ENCODE measurements around the gene GRIK3. TPM values are rescaled to one million over a fixed set of nuclear protein-coding genes. Genes with fewer than 3 reads are reported as not detected.

The GRIK3 gene
- total RNA-seq, 1 donor = under 0.01 TPM

GRCh38 chr1:37010011-37010410 is 24.3 kb downstream of the GRIK3 start:
- Histone ChIP-seq H3K4me3 (ENCODE audit: low read length) (no peak overlapping the region), H3K27me3 (ENCODE audit: insufficient read depth, low read length) (no peaks in the 10 kb centered on the region), H3K4me1 (ENCODE audit: insufficient read depth, low read length) (no peaks in the 10 kb centered on the region), H3K9me3 (ENCODE audit: low read depth, low read length) (no peaks in the 10 kb centered on the region)

GRCh38 chr1:37009521-37009920 is 24.8 kb downstream of the GRIK3 start:
- Histone ChIP-seq H3K4me1 (ENCODE audit: insufficient read depth, low read length) (no peaks in the 10 kb centered on the region), H3K4me3 (ENCODE audit: low read length) (no peak overlapping the region), H3K27me3 (ENCODE audit: insufficient read depth, low read length) (no peaks in the 10 kb centered on the region), H3K9me3 (ENCODE audit: low read depth, low read length) (no peaks in the 10 kb centered on the region)

- no peaks in the 10 kb centered on the region for H3K27me3 ChIP-seq (ENCODE audit: insufficient read depth, low read length)
- no peaks in the 10 kb centered on the region for H3K4me1 ChIP-seq (ENCODE audit: insufficient read depth, low read length)
- no peaks in the 10 kb centered on the region for H3K9me3 ChIP-seq (ENCODE audit: low read depth, low read length)
- no peak overlapping the region for H3K4me3 ChIP-seq (ENCODE audit: low read length)
These were observed 28.0 kb downstream of the GRIK3 start for GRCh38 chr1:37006132-37006868.

DNA sequence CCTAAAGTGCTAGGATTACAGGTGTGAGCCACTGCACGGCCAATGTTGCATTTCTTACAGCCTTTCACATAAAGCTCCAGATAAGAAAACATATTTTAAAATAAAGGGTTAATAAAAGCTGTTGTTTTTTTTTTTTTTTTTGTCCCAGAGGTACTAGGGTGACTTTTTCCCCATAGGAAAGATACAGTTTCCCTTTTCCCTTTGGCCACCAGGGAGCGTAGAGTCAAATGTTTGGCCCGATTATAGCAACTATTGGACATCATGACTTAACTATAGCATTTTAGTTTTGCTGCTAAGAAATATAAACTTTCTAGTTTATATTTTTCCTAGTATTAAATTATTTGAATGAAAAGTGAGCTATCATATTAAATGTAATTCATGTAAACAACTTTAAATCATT is 31.4 kb downstream of the GRIK3 start:
- H3K4me1 ChIP-seq (ENCODE audit: insufficient read depth, low read length) = no peaks in the 10 kb centered on the region
- no peak overlapping the region for H3K4me3 ChIP-seq (ENCODE audit: low read length)
- no peaks in the 10 kb centered on the region for H3K9me3 ChIP-seq (ENCODE audit: low read depth, low read length)
- H3K27me3 ChIP-seq (ENCODE audit: insufficient read depth, low read length) = no peaks in the 10 kb centered on the region

- Histone ChIP-seq H3K9me3 (ENCODE audit: low read depth, low read length) (no peaks in the 10 kb centered on the region), H3K27me3 (ENCODE audit: insufficient read depth, low read length) (no peaks in the 10 kb centered on the region), H3K4me3 (ENCODE audit: low read length) (no peak overlapping the region)
These were observed 32.6 kb downstream of the GRIK3 start for GRCh38 chr1:37001703-37002102.

GRCh38 chr1:36996106-36996505 is 38.2 kb downstream of the GRIK3 start:
- Histone ChIP-seq H3K9me3 (ENCODE audit: low read depth, low read length) (no peaks in the 10 kb centered on the region), H3K27me3 (ENCODE audit: insufficient read depth, low read length) (no peaks in the 10 kb centered on the region), H3K4me1 (ENCODE audit: insufficient read depth, low read length) (no peaks in the 10 kb centered on the region), H3K4me3 (ENCODE audit: low read length) (no peak overlapping the region)

More at GRCh38 chr1:37001703-37002102, 32.6 kb downstream of the GRIK3 start:
- H3K4me1 ChIP-seq (ENCODE audit: insufficient read depth, low read length) = no peaks in the 10 kb centered on the region

- H3K4me3 ChIP-seq (ENCODE audit: low read length) = no peak overlapping the region
- no peaks in the 10 kb centered on the region for H3K9me3 ChIP-seq (ENCODE audit: low read depth, low read length)
- H3K27me3 ChIP-seq (ENCODE audit: insufficient read depth, low read length) = no peaks in the 10 kb centered on the region
- no peaks in the 10 kb centered on the region for H3K4me1 ChIP-seq (ENCODE audit: insufficient read depth, low read length)
These were observed 39.4 kb downstream of the GRIK3 start for GRCh38 chr1:36994868-36995267.

- no peaks in the 10 kb centered on the region for H3K4me1 ChIP-seq (ENCODE audit: insufficient read depth, low read length)
- no peaks in the 10 kb centered on the region for H3K9me3 ChIP-seq (ENCODE audit: low read depth, low read length)
- H3K4me3 ChIP-seq (ENCODE audit: low read length) = no peak overlapping the region
- H3K27me3 ChIP-seq (ENCODE audit: insufficient read depth, low read length) = no peaks in the 10 kb centered on the region
These were observed 40.0 kb downstream of the GRIK3 start for GRCh38 chr1:36994294-36994693.

DNA sequence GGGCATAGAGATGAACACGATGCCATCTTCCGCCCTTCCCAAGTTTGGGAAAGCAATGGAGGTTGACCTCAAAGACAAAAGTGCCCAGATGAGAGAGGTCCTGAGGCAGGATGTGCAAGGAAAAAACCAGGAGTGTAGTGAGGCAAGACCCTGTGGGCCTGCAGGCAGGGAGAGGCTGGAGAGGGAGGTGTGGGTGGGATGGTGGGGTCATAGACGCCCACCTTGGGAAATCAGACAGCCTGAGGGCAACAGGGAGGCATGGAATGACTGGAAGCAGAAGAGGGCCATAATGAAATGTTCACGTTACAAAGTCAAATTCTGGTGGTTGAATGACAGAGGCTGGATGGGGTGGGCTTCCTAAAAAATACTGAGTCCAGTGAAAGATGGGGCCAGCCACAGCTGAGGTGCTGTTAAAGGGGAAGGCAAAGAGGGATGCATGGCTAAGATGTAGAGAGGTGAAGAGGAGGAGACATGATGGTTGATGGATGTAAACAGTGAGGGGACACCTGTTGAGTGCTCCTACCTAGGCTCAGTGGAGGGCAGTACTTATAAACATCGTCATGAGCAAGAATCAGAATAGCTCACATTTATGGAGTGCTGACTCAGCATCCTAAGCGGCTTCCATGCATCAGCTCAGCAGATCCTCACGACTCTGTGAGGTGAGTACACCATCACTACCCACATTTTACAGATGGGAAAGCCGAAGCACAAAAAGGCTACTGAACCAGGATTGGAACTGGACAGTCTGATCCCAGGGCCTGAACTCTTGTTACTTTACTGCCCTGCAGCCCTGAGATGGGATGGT is 42.0 kb downstream of the GRIK3 start:
- H3K27me3 ChIP-seq (ENCODE audit: insufficient read depth, low read length) = no peaks in the 10 kb centered on the region
- no peaks in the 10 kb centered on the region for H3K9me3 ChIP-seq (ENCODE audit: low read depth, low read length)
- no peak overlapping the region for H3K4me3 ChIP-seq (ENCODE audit: low read length)

GRCh38 chr1:36991551-36991950 is 42.8 kb downstream of the GRIK3 start:
- H3K4me3 ChIP-seq (ENCODE audit: low read length) = no peak overlapping the region

More for the DNA sequence above, 42.0 kb downstream of the GRIK3 start:
- H3K4me1 ChIP-seq (ENCODE audit: insufficient read depth, low read length) = no peaks in the 10 kb centered on the region

GRCh38 chr1:36990928-36991327 is 43.4 kb downstream of the GRIK3 start:
- H3K9me3 ChIP-seq (ENCODE audit: low read depth, low read length) = no peaks in the 10 kb centered on the region
- no peaks in the 10 kb centered on the region for H3K4me1 ChIP-seq (ENCODE audit: insufficient read depth, low read length)
- no peak overlapping the region for H3K4me3 ChIP-seq (ENCODE audit: low read length)
- no peaks in the 10 kb centered on the region for H3K27me3 ChIP-seq (ENCODE audit: insufficient read depth, low read length)

More at GRCh38 chr1:36991551-36991950, 42.8 kb downstream of the GRIK3 start:
- H3K4me1 ChIP-seq (ENCODE audit: insufficient read depth, low read length) = no peaks in the 10 kb centered on the region
- no peaks in the 10 kb centered on the region for H3K27me3 ChIP-seq (ENCODE audit: insufficient read depth, low read length)
- no peaks in the 10 kb centered on the region for H3K9me3 ChIP-seq (ENCODE audit: low read depth, low read length)

DNA sequence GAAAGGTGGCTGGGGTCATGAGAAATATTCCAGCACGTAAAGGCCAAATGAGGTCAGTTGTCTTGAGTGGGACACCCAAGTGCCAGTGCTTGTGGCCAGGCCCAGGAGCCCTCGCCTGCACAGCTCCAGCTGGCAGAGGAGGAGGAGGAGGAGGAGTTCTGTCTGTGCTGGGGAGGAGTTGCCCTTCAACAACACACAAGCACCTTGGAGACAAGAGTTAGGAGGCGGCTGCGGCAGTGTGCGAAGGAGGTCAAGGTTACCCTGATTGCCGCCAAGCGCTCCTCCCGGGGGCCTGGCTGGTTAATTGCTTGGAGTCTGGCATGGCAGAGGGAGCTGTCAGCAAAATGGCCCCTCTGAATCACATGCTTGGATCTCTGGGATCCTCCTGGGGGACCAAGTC is 45.1 kb downstream of the GRIK3 start:
- no peaks in the 10 kb centered on the region for H3K4me1 ChIP-seq (ENCODE audit: insufficient read depth, low read length)
- no peaks in the 10 kb centered on the region for H3K27me3 ChIP-seq (ENCODE audit: insufficient read depth, low read length)
- no peak overlapping the region for H3K4me3 ChIP-seq (ENCODE audit: low read length)
- no peaks in the 10 kb centered on the region for H3K9me3 ChIP-seq (ENCODE audit: low read depth, low read length)

DNA sequence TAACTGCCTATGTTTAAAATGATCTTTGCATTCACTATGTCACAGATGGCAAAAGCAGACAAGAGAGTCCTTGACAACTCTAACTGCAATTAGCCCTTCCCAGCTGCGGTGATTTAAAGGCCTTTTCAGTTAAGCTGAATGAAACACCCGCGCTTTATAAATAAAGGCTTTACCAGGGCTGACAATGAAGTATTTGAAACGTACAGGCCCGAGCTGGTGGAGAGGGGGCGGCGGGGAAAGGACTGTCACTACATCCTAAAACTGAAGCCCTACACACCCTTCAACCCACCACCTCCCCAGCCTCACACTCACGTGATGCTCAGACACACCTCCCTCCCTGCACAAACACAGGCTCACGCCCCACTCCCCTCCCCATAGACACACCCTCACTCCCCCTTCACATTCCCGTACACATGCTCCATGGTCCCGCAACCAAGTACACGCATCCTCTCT is 45.5 kb downstream of the GRIK3 start:
- Histone ChIP-seq H3K4me1 (ENCODE audit: insufficient read depth, low read length) (no peaks in the 10 kb centered on the region), H3K9me3 (ENCODE audit: low read depth, low read length) (no peaks in the 10 kb centered on the region), H3K27me3 (ENCODE audit: insufficient read depth, low read length) (no peaks in the 10 kb centered on the region), H3K4me3 (ENCODE audit: low read length) (no peak overlapping the region)

DNA sequence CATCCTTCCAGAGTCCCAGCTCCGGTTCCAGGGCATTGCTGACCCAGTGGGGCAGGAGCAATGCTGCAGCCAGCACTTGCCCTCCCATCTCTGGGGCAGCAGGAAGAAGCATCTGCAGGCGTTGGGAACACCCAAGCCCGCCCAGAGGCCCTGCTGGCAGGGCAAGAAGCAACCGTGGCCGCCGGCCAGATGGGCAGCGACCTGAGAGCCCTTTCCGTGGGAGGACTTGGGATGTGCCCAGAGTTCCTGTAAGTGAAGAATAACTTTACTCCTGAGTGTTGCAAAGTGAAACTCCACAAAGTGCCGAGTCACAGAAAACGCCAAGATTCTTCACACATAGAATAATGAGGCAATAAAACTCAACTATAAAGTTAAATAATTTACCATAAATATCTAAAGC is 46.0 kb downstream of the GRIK3 start:
- H3K9me3 ChIP-seq (ENCODE audit: low read depth, low read length) = no peaks in the 10 kb centered on the region
- no peaks in the 10 kb centered on the region for H3K4me1 ChIP-seq (ENCODE audit: insufficient read depth, low read length)
- no peaks in the 10 kb centered on the region for H3K27me3 ChIP-seq (ENCODE audit: insufficient read depth, low read length)
- H3K4me3 ChIP-seq (ENCODE audit: low read length) = no peak overlapping the region

GRCh38 chr1:36987276-36987675 is 47.0 kb downstream of the GRIK3 start:
- Histone ChIP-seq H3K4me3 (ENCODE audit: low read length) (no peak overlapping the region), H3K27me3 (ENCODE audit: insufficient read depth, low read length) (no peaks in the 10 kb centered on the region), H3K4me1 (ENCODE audit: insufficient read depth, low read length) (no peaks in the 10 kb centered on the region), H3K9me3 (ENCODE audit: low read depth, low read length) (no peaks in the 10 kb centered on the region)
